ENCODE data around the gene FBXW8. TPM values are rescaled to one million over a fixed set of nuclear protein-coding genes. Genes with fewer than 3 reads are reported as not detected.
A peak's percentile ranks its signal among the peaks of the same experiment; 100 is the strongest.

FBXW8 gene
- total RNA-seq, 1 experiment from 2014 or later, result 15.6 TPM

DNA sequence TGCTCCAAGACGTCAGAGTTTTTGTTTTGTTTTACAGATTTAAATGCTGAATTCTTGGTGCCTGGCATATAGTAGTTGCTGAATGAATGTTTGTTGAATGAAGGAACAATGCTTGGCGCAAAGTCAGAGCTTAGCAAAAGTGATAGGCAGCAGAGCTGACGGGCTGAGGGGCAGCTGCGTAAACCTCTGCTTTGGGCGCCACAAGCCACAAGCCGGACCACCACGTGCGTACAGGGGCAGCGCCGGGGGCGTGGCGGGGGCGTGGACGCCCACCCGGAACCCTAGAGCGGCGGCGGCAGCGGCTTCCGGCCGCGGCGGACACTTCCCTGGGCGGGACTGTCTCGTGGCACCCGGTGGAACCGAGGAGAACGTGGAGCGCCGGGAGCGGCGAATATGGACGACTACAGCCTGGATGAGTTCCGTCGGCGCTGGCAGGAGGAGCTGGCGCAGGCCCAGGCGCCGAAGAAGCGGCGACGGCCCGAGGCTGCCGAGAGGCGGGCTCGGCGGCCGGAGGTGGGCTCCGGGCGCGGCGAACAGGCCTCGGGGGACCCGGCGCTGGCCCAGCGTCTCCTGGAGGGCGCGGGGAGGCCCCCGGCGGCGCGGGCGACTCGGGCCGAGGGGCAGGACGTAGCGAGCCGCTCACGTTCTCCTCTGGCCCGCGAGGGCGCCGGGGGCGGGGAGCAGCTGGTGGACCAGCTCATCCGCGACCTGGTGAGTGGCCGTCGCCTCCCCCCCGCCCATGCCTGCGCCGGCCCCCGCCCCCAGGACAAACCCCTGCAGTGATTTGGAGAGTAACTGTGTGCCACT is at the start of gene FBXW8 (continued):
- TF ChIP-seq ARID4B (CRISPR knock-in tag; IDR thresholded peaks at IDR 0.05; ENCODE audit: borderline replicate concordance) (peak; percentile 90; the same call in 1 of the 2 replicates), ZBTB21 (CRISPR knock-in tag; IDR thresholded peaks at IDR 0.05; ENCODE audit: borderline replicate concordance) (0 out of 2 replicates have a peak, but pooled peaks have one; percentile 67), SMAD3 (CRISPR knock-in tag; IDR thresholded peaks at IDR 0.05; ENCODE audit: borderline replicate concordance) (peak; percentile 63; the same call in 1 of the 2 replicates), ZNF396 (CRISPR knock-in tag; IDR thresholded peaks at IDR 0.05; ENCODE audit: borderline replicate concordance) (no peak), FOXK1 (CRISPR knock-in tag; IDR thresholded peaks at IDR 0.05) (peak; percentile 90), GABPB1 (CRISPR knock-in tag; IDR thresholded peaks at IDR 0.05) (peak; percentile 83), TP53 (CRISPR knock-in tag; IDR thresholded peaks at IDR 0.05) (0 out of 2 replicates have a peak, but pooled peaks have one; percentile 67), CDX4 (CRISPR knock-in tag; IDR thresholded peaks at IDR 0.05; ENCODE audit: borderline replicate concordance) (no peak), CTCF (IDR thresholded peaks at IDR 0.05) (no peak), E2F1 (CRISPR knock-in tag; IDR thresholded peaks at IDR 0.05) (no peak), EMX1 (CRISPR knock-in tag; IDR thresholded peaks at IDR 0.05) (no peak), USF1 (CRISPR knock-in tag; IDR thresholded peaks at IDR 0.05) (peak; percentile 75)
- TF ChIP-seq, protein P1, sequence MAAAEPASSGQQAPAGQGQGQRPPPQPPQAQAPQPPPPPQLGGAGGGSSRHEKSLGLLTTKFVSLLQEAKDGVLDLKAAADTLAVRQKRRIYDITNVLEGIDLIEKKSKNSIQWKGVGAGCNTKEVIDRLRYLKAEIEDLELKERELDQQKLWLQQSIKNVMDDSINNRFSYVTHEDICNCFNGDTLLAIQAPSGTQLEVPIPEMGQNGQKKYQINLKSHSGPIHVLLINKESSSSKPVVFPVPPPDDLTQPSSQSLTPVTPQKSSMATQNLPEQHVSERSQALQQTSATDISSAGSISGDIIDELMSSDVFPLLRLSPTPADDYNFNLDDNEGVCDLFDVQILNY (CRISPR knock-in tag; IDR thresholded peaks at IDR 0.05), result peak; percentile 81
- TF ChIP-seq, protein P2, sequence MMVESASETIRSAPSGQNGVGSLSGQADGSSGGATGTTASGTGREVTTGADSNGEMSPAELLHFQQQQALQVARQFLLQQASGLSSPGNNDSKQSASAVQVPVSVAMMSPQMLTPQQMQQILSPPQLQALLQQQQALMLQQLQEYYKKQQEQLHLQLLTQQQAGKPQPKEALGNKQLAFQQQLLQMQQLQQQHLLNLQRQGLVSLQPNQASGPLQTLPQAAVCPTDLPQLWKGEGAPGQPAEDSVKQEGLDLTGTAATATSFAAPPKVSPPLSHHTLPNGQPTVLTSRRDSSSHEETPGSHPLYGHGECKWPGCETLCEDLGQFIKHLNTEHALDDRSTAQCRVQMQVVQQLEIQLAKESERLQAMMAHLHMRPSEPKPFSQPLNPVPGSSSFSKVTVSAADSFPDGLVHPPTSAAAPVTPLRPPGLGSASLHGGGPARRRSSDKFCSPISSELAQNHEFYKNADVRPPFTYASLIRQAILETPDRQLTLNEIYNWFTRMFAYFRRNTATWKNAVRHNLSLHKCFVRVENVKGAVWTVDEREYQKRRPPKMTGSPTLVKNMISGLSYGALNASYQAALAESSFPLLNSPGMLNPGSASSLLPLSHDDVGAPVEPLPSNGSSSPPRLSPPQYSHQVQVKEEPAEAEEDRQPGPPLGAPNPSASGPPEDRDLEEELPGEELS (CRISPR knock-in tag; IDR thresholded peaks at IDR 0.05), result peak; percentile 92
- TF ChIP-seq, protein P3, sequence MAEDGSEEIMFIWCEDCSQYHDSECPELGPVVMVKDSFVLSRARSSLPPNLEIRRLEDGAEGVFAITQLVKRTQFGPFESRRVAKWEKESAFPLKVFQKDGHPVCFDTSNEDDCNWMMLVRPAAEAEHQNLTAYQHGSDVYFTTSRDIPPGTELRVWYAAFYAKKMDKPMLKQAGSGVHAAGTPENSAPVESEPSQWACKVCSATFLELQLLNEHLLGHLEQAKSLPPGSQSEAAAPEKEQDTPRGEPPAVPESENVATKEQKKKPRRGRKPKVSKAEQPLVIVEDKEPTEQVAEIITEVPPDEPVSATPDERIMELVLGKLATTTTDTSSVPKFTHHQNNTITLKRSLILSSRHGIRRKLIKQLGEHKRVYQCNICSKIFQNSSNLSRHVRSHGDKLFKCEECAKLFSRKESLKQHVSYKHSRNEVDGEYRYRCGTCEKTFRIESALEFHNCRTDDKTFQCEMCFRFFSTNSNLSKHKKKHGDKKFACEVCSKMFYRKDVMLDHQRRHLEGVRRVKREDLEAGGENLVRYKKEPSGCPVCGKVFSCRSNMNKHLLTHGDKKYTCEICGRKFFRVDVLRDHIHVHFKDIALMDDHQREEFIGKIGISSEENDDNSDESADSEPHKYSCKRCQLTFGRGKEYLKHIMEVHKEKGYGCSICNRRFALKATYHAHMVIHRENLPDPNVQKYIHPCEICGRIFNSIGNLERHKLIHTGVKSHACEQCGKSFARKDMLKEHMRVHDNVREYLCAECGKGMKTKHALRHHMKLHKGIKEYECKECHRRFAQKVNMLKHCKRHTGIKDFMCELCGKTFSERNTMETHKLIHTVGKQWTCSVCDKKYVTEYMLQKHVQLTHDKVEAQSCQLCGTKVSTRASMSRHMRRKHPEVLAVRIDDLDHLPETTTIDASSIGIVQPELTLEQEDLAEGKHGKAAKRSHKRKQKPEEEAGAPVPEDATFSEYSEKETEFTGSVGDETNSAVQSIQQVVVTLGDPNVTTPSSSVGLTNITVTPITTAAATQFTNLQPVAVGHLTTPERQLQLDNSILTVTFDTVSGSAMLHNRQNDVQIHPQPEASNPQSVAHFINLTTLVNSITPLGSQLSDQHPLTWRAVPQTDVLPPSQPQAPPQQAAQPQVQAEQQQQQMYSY (CRISPR knock-in tag; IDR thresholded peaks at IDR 0.05), result no peak
- TF ChIP-seq, protein P4, sequence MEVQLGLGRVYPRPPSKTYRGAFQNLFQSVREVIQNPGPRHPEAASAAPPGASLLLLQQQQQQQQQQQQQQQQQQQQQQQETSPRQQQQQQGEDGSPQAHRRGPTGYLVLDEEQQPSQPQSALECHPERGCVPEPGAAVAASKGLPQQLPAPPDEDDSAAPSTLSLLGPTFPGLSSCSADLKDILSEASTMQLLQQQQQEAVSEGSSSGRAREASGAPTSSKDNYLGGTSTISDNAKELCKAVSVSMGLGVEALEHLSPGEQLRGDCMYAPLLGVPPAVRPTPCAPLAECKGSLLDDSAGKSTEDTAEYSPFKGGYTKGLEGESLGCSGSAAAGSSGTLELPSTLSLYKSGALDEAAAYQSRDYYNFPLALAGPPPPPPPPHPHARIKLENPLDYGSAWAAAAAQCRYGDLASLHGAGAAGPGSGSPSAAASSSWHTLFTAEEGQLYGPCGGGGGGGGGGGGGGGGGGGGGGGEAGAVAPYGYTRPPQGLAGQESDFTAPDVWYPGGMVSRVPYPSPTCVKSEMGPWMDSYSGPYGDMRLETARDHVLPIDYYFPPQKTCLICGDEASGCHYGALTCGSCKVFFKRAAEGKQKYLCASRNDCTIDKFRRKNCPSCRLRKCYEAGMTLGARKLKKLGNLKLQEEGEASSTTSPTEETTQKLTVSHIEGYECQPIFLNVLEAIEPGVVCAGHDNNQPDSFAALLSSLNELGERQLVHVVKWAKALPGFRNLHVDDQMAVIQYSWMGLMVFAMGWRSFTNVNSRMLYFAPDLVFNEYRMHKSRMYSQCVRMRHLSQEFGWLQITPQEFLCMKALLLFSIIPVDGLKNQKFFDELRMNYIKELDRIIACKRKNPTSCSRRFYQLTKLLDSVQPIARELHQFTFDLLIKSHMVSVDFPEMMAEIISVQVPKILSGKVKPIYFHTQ (CRISPR knock-in tag; IDR thresholded peaks at IDR 0.05), result no peak

All from WTC11 (cell line).